ENCODE measurements around the gene TICAM2. TPM values are rescaled to one million over a fixed set of nuclear protein-coding genes. Genes with fewer than 3 reads are reported as not detected.
"Not testable (repeated sequence)": the region's sequence is repeated elsewhere in the genome, so short reads cannot be mapped to it uniquely, and the experiment has no call there.

The TICAM2 gene
- total RNA-seq, 1 experiment from 2014 or later = 3.9 TPM

- no peaks in the 10 kb centered on the region for H4K20me1 ChIP-seq (ENCODE audit: low read length)
- intact Hi-C loops (cut with micrococcal nuclease) = no loop called here
- POLR2A ChIA-PET (ENCODE audit: unreplicated experiment) = no interaction called here
These were observed 45.8 kb upstream of the TICAM2 start for GRCh38 chr5:115648056-115648455.

DNA sequence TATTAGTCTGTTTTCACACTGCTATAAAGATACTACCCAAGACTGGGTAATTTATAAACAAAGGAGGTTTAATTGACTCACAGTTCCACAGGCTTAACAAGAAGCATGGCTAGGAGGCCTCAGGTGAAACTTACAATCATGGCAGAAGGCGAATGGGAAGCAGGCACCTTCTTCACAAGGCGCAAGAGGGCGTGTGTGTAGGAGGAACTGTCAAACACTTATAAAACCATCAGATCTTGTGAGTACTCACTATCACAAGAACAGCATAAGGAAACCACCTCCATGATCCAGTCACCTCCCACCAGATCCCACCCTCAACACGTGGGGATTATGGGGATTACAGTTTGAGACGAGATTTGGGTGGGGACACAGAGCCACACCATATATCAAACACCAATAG, 43.1 kb upstream of the TICAM2 start:
- H3K79me2 ChIP-seq (ENCODE audit: low read length); CTCF ChIA-PET; H4K20me1 ChIP-seq (ENCODE audit: low read length); H3K27ac ChIP-seq (ENCODE audit: low read length); H3K9me2 ChIP-seq (replicated peaks; ENCODE audit: low read length); H2AFZ ChIP-seq (ENCODE audit: low read length); DNase-seq; H3K36me3 ChIP-seq (ENCODE audit: low read depth, low read length); ATAC-seq; POLR2A ChIA-PET (ENCODE audit: unreplicated experiment); H3K4me2 ChIP-seq (ENCODE audit: low read length); H3K9me3 ChIP-seq (ENCODE audit: low read length); BruUV-seq (replicated peaks); H3K4me1 ChIP-seq (ENCODE audit: insufficient read depth, low read length); H3F3A ChIP-seq (ENCODE audit: low read length, unreplicated experiment); intact Hi-C loops (cut with micrococcal nuclease); H3K9ac ChIP-seq (ENCODE audit: low read length); H3K4me3 ChIP-seq (ENCODE audit: low read length): not testable (repeated sequence)
- H3K27me3 ChIP-seq (ENCODE audit: low read length) = peaks cover 17% of the 10 kb centered on the region

More at GRCh38 chr5:115648056-115648455, 45.8 kb upstream of the TICAM2 start:
- Histone ChIP-seq H3K4me3 (ENCODE audit: low read length) (no peak overlapping the region), H3K9me3 (ENCODE audit: low read length) (no peaks in the 10 kb centered on the region), H3F3A (ENCODE audit: low read length, unreplicated experiment) (no peaks in the 10 kb centered on the region), H3K9me2 (replicated peaks; ENCODE audit: low read length) (no peaks in the 10 kb centered on the region), H3K36me3 (ENCODE audit: low read depth, low read length) (no peaks in the 10 kb centered on the region), H3K9ac (ENCODE audit: low read length) (no peak overlapping the region), H3K27me3 (ENCODE audit: low read length) (peaks cover 17% of the 10 kb centered on the region), H3K4me2 (ENCODE audit: low read length) (no peak overlapping the region), H3K4me1 (ENCODE audit: insufficient read depth, low read length) (no peaks in the 10 kb centered on the region), H3K27ac (ENCODE audit: low read length) (no peak overlapping the region), H3K79me2 (ENCODE audit: low read length) (no peaks in the 10 kb centered on the region), H2AFZ (ENCODE audit: low read length) (no peak overlapping the region)
- TF ChIP-seq, protein P1, sequence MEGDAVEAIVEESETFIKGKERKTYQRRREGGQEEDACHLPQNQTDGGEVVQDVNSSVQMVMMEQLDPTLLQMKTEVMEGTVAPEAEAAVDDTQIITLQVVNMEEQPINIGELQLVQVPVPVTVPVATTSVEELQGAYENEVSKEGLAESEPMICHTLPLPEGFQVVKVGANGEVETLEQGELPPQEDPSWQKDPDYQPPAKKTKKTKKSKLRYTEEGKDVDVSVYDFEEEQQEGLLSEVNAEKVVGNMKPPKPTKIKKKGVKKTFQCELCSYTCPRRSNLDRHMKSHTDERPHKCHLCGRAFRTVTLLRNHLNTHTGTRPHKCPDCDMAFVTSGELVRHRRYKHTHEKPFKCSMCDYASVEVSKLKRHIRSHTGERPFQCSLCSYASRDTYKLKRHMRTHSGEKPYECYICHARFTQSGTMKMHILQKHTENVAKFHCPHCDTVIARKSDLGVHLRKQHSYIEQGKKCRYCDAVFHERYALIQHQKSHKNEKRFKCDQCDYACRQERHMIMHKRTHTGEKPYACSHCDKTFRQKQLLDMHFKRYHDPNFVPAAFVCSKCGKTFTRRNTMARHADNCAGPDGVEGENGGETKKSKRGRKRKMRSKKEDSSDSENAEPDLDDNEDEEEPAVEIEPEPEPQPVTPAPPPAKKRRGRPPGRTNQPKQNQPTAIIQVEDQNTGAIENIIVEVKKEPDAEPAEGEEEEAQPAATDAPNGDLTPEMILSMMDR (conservative IDR thresholded peaks at IDR 0.05; ENCODE audit: low read depth, low read length) = no peak
- TF ChIP-seq EZH2phosphoT487 (IDR thresholded peaks at IDR 0.05; ENCODE audit: borderline replicate concordance, low read length) = no peak
- no peak for TF ChIP-seq EZH2 (IDR thresholded peaks at IDR 0.05; ENCODE audit: low read length, unreplicated experiment)
- no TSS peak for BruUV-seq (replicated peaks)
- CTCF ChIA-PET = no interaction called here
- no peak for DNase-seq
- no peak for ATAC-seq

DNA sequence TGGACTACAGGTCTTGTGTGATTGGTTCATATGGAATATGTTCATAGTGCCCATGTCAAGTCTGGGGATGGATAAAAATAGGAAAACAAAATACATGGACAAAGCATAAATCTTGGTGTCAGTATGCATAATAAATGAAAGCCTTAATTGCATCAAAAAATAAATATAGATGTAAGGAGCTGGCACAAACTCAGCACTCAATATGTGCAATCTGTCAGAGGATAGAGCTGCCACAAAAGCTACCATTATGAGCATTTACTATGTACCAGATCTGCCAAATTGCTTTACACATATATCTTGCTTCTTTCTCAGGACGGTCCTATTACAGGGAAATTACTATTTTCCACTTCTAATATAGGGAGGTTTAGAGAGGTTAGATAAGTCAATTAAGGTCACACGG, 41.8 kb upstream of the TICAM2 start:
- no peaks in the 10 kb centered on the region for H3K4me1 ChIP-seq (ENCODE audit: insufficient read depth, low read length)
- no peaks in the 10 kb centered on the region for H3K79me2 ChIP-seq (ENCODE audit: low read length)
- POLR2A ChIA-PET (ENCODE audit: unreplicated experiment) = no interaction called here
- no peaks in the 10 kb centered on the region for H3K36me3 ChIP-seq (ENCODE audit: low read depth, low read length)
- H3K9me3 ChIP-seq (ENCODE audit: low read length) = no peaks in the 10 kb centered on the region
- CTCF ChIA-PET = no interaction called here
- H3K27me3 ChIP-seq (ENCODE audit: low read length) = peaks cover 17% of the 10 kb centered on the region
- no peak overlapping the region for H2AFZ ChIP-seq (ENCODE audit: low read length)
- H3K9ac ChIP-seq (ENCODE audit: low read length) = no peak overlapping the region
- TF ChIP-seq EZH2 (IDR thresholded peaks at IDR 0.05; ENCODE audit: low read length, unreplicated experiment) = no peak
- DNase-seq (no peak), ATAC-seq (no peak)
- no TSS peak for BruUV-seq (replicated peaks)
- no peaks in the 10 kb centered on the region for H3F3A ChIP-seq (ENCODE audit: low read length, unreplicated experiment)
- H3K9me2 ChIP-seq (replicated peaks; ENCODE audit: low read length) = no peaks in the 10 kb centered on the region
- H3K4me2 ChIP-seq (ENCODE audit: low read length) = no peak overlapping the region
- H4K20me1 ChIP-seq (ENCODE audit: low read length) = no peaks in the 10 kb centered on the region
- intact Hi-C loops (cut with micrococcal nuclease) = no loop called here
- no peak overlapping the region for H3K4me3 ChIP-seq (ENCODE audit: low read length)
- no peak overlapping the region for H3K27ac ChIP-seq (ENCODE audit: low read length)

DNA sequence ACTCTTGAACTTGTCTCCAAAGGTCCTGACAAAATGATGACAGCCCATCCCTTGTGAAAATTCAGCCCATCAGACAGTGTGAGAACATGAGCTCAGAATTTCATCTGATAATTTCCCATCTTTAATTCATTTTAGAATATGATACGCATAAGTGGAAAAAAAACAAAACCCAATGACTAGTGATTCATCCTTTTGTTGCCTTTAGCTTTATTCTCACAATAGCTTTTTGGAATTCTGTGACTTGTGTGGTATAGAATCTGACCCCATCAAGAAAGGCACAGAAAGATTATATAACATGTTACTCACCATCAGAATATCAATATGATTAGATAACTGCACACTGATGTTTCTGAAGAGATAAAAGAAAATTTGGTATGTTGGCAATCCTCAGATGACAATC, 39.7 kb upstream of the TICAM2 start:
- ChIA-PET POLR2A (ENCODE audit: unreplicated experiment) (no interaction called here), CTCF (no interaction called here)
- Histone ChIP-seq H3K27me3 (ENCODE audit: low read length) (peaks cover 17% of the 10 kb centered on the region), H3F3A (ENCODE audit: low read length, unreplicated experiment) (no peaks in the 10 kb centered on the region), H3K9ac (ENCODE audit: low read length) (no peak overlapping the region), H3K36me3 (ENCODE audit: low read depth, low read length) (no peaks in the 10 kb centered on the region), H3K9me2 (replicated peaks; ENCODE audit: low read length) (no peaks in the 10 kb centered on the region), H3K4me3 (ENCODE audit: low read length) (no peak overlapping the region), H2AFZ (ENCODE audit: low read length) (no peak overlapping the region), H3K9me3 (ENCODE audit: low read length) (no peaks in the 10 kb centered on the region), H3K79me2 (ENCODE audit: low read length) (no peaks in the 10 kb centered on the region), H3K4me2 (ENCODE audit: low read length) (no peak overlapping the region), H3K4me1 (ENCODE audit: insufficient read depth, low read length) (no peaks in the 10 kb centered on the region), H3K27ac (ENCODE audit: low read length) (no peak overlapping the region), H4K20me1 (ENCODE audit: low read length) (no peaks in the 10 kb centered on the region)
- ATAC-seq (no peak), DNase-seq (no peak)
- intact Hi-C loops (cut with micrococcal nuclease) = no loop called here
- TF ChIP-seq, protein P1 (conservative IDR thresholded peaks at IDR 0.05; ENCODE audit: low read depth, low read length) = no peak
- TF ChIP-seq EZH2phosphoT487 (IDR thresholded peaks at IDR 0.05; ENCODE audit: borderline replicate concordance, low read length) (no peak), EZH2 (IDR thresholded peaks at IDR 0.05; ENCODE audit: low read length, unreplicated experiment) (no peak)
- no TSS peak for BruUV-seq (replicated peaks)

All from PC-3 (cell line).